ENCODE results near the gene OXCT1. TPM values are rescaled to one million over a fixed set of nuclear protein-coding genes. Genes with fewer than 3 reads are reported as not detected.
A peak's percentile ranks its signal among the peaks of the same experiment; 100 is the strongest.

The OXCT1 gene
- polyA plus RNA-seq, 2 of the 4 experiments (the other 2 are of a cell fraction), result 2.6 to 3.0 TPM

GRCh38 chr5:41796061-41796460 lies 74.2 kb downstream of the OXCT1 start:
- POLR2A ChIA-PET, result no interaction called here
- no peak for FAIRE-seq
- peak overlapping the region in 1 of 2 experiments; percentile 40; a peak in 1 of 6 replicates for H3K27ac ChIP-seq
- no peaks in the 10 kb centered on the region for H3K9me3 ChIP-seq
- CTCF ChIA-PET, result no interaction called here
- no peak for DNase-seq (ENCODE audit: low read depth in 1 of 2, low spot score in 1 of 2)
- H3K4me1 ChIP-seq, result peaks cover 36% of the 10 kb centered on the region
- no peak for ATAC-seq
- 0 out of 3 replicates have a peak overlapping the region, but pooled peaks have one; percentile 14 for H3K4me2 ChIP-seq
- H3K4me3 ChIP-seq, result no peak overlapping the region
- TF ChIP-seq FOSB (CRISPR knock-in tag; IDR thresholded peaks at IDR 0.05), result no peak
- no peak for TF ChIP-seq KDM1A (IDR thresholded peaks at IDR 0.05; ENCODE audit: low read depth)
- TF ChIP-seq NPAS2 (CRISPR knock-in tag; IDR thresholded peaks at IDR 0.05; ENCODE audit: borderline replicate concordance), result no peak

DNA sequence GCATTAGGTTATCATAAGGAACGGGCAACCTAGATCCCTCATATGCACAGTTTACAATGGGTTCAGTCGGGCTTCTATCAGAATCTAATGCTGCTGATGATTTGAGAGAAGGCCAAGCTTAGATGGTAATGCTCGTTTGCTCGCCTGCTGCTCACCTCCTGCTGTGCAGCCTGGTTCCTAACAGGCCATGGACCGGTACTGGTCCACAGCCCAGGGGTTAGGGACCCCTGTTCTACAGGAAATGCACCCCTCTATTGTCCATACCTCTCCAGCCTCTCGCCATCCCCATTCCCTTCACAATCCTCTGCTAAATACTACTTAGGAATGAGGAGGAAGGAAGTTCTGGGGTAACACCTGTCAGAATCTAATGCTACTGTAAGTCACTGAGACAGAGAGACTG lies 75.1 kb downstream of the OXCT1 start:
- WGBS (ENCODE audit: missing lambda C conversion rate), result 83% methylated on average over 6 of the region's 6 CpGs
- H3K9me3 ChIP-seq, result no peaks in the 10 kb centered on the region
- H3K27ac ChIP-seq, result peak overlapping the region; percentile 58 to 83; a peak in 5 of 6 replicates
- H3K4me3 ChIP-seq, result no peak overlapping the region
- 0 out of 6 replicates have a peak, but pooled peaks of 1 of the 2 experiments have one; percentile 28 for ATAC-seq
- no peak for TF ChIP-seq MAZ (IDR thresholded peaks at IDR 0.05; ENCODE audit: borderline replicate concordance, low read depth, low read length)
- TF ChIP-seq TFCP2L1 (CRISPR knock-in tag; IDR thresholded peaks at IDR 0.05), result no peak
- TF ChIP-seq, protein P1, sequence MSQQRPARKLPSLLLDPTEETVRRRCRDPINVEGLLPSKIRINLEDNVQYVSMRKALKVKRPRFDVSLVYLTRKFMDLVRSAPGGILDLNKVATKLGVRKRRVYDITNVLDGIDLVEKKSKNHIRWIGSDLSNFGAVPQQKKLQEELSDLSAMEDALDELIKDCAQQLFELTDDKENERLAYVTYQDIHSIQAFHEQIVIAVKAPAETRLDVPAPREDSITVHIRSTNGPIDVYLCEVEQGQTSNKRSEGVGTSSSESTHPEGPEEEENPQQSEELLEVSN (IDR thresholded peaks at IDR 0.05; ENCODE audit: borderline replicate concordance, low read depth), result no peak
- no peak for TF ChIP-seq PHF8 (IDR thresholded peaks at IDR 0.05; ENCODE audit: borderline replicate concordance, low read depth)
- TF ChIP-seq, protein P2, sequence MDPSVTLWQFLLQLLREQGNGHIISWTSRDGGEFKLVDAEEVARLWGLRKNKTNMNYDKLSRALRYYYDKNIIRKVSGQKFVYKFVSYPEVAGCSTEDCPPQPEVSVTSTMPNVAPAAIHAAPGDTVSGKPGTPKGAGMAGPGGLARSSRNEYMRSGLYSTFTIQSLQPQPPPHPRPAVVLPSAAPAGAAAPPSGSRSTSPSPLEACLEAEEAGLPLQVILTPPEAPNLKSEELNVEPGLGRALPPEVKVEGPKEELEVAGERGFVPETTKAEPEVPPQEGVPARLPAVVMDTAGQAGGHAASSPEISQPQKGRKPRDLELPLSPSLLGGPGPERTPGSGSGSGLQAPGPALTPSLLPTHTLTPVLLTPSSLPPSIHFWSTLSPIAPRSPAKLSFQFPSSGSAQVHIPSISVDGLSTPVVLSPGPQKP (IDR thresholded peaks at IDR 0.05; ENCODE audit: low read depth, low read length), result no peak
- TF ChIP-seq NPAS2 (CRISPR knock-in tag; IDR thresholded peaks at IDR 0.05; ENCODE audit: borderline replicate concordance), result no peak
- TF ChIP-seq KDM5A (IDR thresholded peaks at IDR 0.05), result no peak
- TF ChIP-seq CBX8 (IDR thresholded peaks at IDR 0.05), result no peak
- no peak for DNase-seq (ENCODE audit: low read depth in 1 of 2, low spot score in 1 of 2)
- POLR2A ChIA-PET, result interaction anchor here (1.2 kb wide), 1 partner anchor 39 kb away, joined by 3 read pairs; no protein-coding TSS in a partner anchor
- H3K4me1 ChIP-seq, result peaks cover 36% of the 10 kb centered on the region
- FAIRE-seq, result no peak
- CTCF ChIA-PET, result no interaction called here
- no peak overlapping the region; the same call in 2 of the 3 replicates for H3K4me2 ChIP-seq

DNA sequence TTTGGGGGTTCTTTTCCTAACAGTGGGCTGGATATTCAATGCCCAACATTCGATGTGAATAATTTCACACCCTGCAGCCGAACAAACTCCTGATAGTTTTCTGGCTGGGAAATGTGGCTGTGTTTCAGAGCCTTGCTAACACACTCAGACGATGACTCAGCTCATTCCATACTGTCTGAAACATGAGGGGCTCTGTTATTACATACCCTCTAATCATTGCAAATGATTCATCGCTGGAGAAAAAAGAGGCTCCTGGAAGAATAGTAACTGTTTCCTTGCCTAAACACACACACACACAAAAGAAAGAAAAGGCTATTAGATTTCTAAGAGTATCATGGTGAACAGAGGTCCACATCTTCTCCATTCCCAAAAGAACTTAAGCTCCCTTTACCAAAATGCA lies 75.8 kb downstream of the OXCT1 start:
- WGBS (ENCODE audit: missing lambda C conversion rate), result 5% methylated on average over 4 of the region's 4 CpGs
- peak; percentile 5 to 64 for DNase-seq (ENCODE audit: low read depth in 1 of 2, low spot score in 1 of 2)
- FAIRE-seq, result peak; percentile 61
- Histone ChIP-seq H3K4me1 (peaks cover 38% of the 10 kb centered on the region), H3K4me3 (no peak overlapping the region), H3K4me2 (peak overlapping the region; percentile 58), H3K9me3 (no peaks in the 10 kb centered on the region), H3K27ac (peak overlapping the region; percentile 58 to 83)
- peak; percentile 84 for TF ChIP-seq NFE2L2 (conservative IDR thresholded peaks at IDR 0.05; ENCODE audit: low read length)
- no peak for TF ChIP-seq ATOH8 (CRISPR knock-in tag; IDR thresholded peaks at IDR 0.05; ENCODE audit: low read depth)
- peak; percentile 61 for TF ChIP-seq MAX (IDR thresholded peaks at IDR 0.05)
- no peak for TF ChIP-seq ZSCAN20 (CRISPR knock-in tag; IDR thresholded peaks at IDR 0.05)
- peak; percentile 96 for TF ChIP-seq MAFK (IDR thresholded peaks at IDR 0.05; ENCODE audit: partially characterized antibody)
- no peak for TF ChIP-seq ZFP36 (IDR thresholded peaks at IDR 0.05; ENCODE audit: borderline replicate concordance, partially characterized antibody)
- no peak for TF ChIP-seq RAD21 (conservative IDR thresholded peaks at IDR 0.05 in 1 of 2, IDR thresholded peaks at IDR 0.05 in 1 of 2)
- TF ChIP-seq, protein P1 (IDR thresholded peaks at IDR 0.05; ENCODE audit: borderline replicate concordance, low read depth), result 0 out of 2 replicates have a peak, but pooled peaks have one; percentile 34
- peak; percentile 58; the same call in 1 of the 2 replicates for TF ChIP-seq FOSL2 (IDR thresholded peaks at IDR 0.05)
- TF ChIP-seq FOSL2 (CRISPR knock-in tag; IDR thresholded peaks at IDR 0.05), result peak; percentile 86
- TF ChIP-seq JUN (IDR thresholded peaks at IDR 0.05), result peak in 1 of 2 experiments; percentile 32; a peak in 1 of 5 replicates
- TF ChIP-seq CEBPB (IDR thresholded peaks at IDR 0.05), result peak in 1 of 2 experiments; percentile 32; a peak in 1 of 4 replicates
- TF ChIP-seq FOXS1 (CRISPR knock-in tag; IDR thresholded peaks at IDR 0.05), result no peak
- no peak for TF ChIP-seq ZNF302 (CRISPR knock-in tag; IDR thresholded peaks at IDR 0.05)
- peak; percentile 81 for TF ChIP-seq JUNB (IDR thresholded peaks at IDR 0.05)
- CTCF ChIA-PET, result interaction anchor here (0.8 kb wide), 1 partner anchor 1226 kb away, joined by 3 read pairs; no protein-coding TSS in a partner anchor
- POLR2A ChIA-PET, result interaction anchor here (1.2 kb wide), 1 partner anchor 40 kb away, joined by 3 read pairs; no protein-coding TSS in a partner anchor
- ATAC-seq, result peak; percentile 87 to 94; a peak in 5 of 6 replicates
